Thyroid gland (tissue), 4 donors: ENCODE data around the gene MOGAT1. TPM values are rescaled to one million over a fixed set of nuclear protein-coding genes. Genes with fewer than 3 reads are reported as not detected.

Experiments
- DNase-seq, 2 donors: peaks; one replicate each; pipeline ENCODE4 v3.0.0-alpha.2; 2019
- H3K27ac ChIP-seq, 3 donors: fragments of 200-600 bp; sonication (generic); 1 replicate in 2 of 3; 2 replicates in 1 of 3; pipeline ENCODE4 v1.5.1; 2016 to 2019; ENCODE audit warnings: mild to moderate bottlenecking in 1 of 3, moderate library complexity in 1 of 3
- H3K27me3 ChIP-seq: fragments of 200-600 bp; sonication (generic); one replicate; pipeline ENCODE4 v1.5.1; 2019
- H3K36me3 ChIP-seq, 2 donors: fragments of 200-600 bp; sonication (generic); one replicate each; pipeline ENCODE4 v1.5.1; 2016 to 2019
- H3K4me1 ChIP-seq, 2 donors: fragments of 200-600 bp; sonication (generic); one replicate each; pipeline ENCODE4 v1.5.1; 2017 to 2019
- H3K4me3 ChIP-seq, 3 donors: fragments of 200-600 bp; sonication (generic); replicated peaks in 1 of 3; 1 replicate in 2 of 3; 2 replicates in 1 of 3; pipeline ENCODE4 v1.5.1; 2016; ENCODE audit warnings: mild to moderate bottlenecking in 1 of 3
- H3K9me3 ChIP-seq: fragments of 200-600 bp; sonication (generic); one replicate; pipeline ENCODE4 v1.5.1; 2017
- CTCF ChIP-seq, 6 experiments: fragments of 200-600 bp in 3 of 6; fragments of 450-650 bp in 3 of 6; sonication (generic) in 3 of 6; IDR thresholded peaks; one replicate each; pipeline ENCODE4 v1.5.1; 2016 to 2019; ENCODE audit warnings: antibody characterized with exemption in 6 of 6, mild to moderate bottlenecking in 2 of 6, inconsistent platforms in 1 of 6, moderate library complexity in 1 of 6
- POLR2A ChIP-seq, 2 donors: fragments of 450-650 bp; IDR thresholded peaks; one replicate each; pipeline ENCODE4 v1.6.1; 2017; ENCODE audit warnings: antibody characterized with exemption in 2 of 2, mild to moderate bottlenecking in 2 of 2, moderate library complexity in 1 of 2
- WGBS, 2 donors: methylation state at CpG; one replicate each; pipeline ENCODE4 v1.1.5; 2017; 5-methylcytosine and 5-hydroxymethylcytosine counted together
- intact Hi-C: fragments of 100-400 bp; cut with DNase I; formaldehyde crosslinking; loops from one replicate; pipeline ENCODE4 v1.15.1; 2023
- total RNA-seq, 4 donors: library from RNA; depleted of rRNA; stranded (reverse); fragments of >200 nt; gene quantifications; one replicate each; pipeline ENCODE4 v1.2.3, GENCODE V29; 2016

MOGAT1 gene
- total RNA-seq, 4 donors from 2014 or later = not detected

GRCh38 chr2:222756362-222756831, 84.9 kb downstream of the MOGAT1 start:
- intact Hi-C loops = no loop called here
- DNase-seq = no peak
- 72 to 78% methylated on average over 3 of the region's 3 CpGs for WGBS, 2 donors

GRCh38 chr2:222756951-222757650, 85.6 kb downstream of the MOGAT1 start:
- 73 to 80% methylated on average over 5 of the region's 5 CpGs for WGBS, 2 donors
- TF ChIP-seq CTCF (IDR thresholded peaks at IDR 0.05) (no peak), POLR2A (IDR thresholded peaks at IDR 0.05) (no peak)
- H3K27me3 ChIP-seq = no peaks in the 10 kb centered on the region
- no peak overlapping the region for H3K27ac ChIP-seq
- no peaks in the 10 kb centered on the region for H3K9me3 ChIP-seq
- intact Hi-C loops = no loop called here
- peaks cover 8 to 14% of the 10 kb centered on the region in 2 donors for H3K4me1 ChIP-seq
- DNase-seq = no peak
- no peaks in the 10 kb centered on the region for H3K36me3 ChIP-seq
- no peak overlapping the region for H3K4me3 ChIP-seq

More at GRCh38 chr2:222756362-222756831, 84.9 kb downstream of the MOGAT1 start:
- no peak overlapping the region for H3K4me3 ChIP-seq
- H3K27me3 ChIP-seq = no peaks in the 10 kb centered on the region
- H3K4me1 ChIP-seq = peaks cover 8 to 14% of the 10 kb centered on the region in 2 donors
- no peak overlapping the region for H3K27ac ChIP-seq
- H3K36me3 ChIP-seq = no peaks in the 10 kb centered on the region
- TF ChIP-seq POLR2A (IDR thresholded peaks at IDR 0.05) (no peak), CTCF (IDR thresholded peaks at IDR 0.05) (no peak)
- no peaks in the 10 kb centered on the region for H3K9me3 ChIP-seq

Other genes starting within 250 kb of the MOGAT1 start
- 10 to 100 TPM; 33.7 to 53.7 (median 46.6) TPM for gene SGPP2, start 247.1 kb upstream of the MOGAT1 start, total RNA-seq
- gene FARSB, start 15.6 kb upstream of the MOGAT1 start, total RNA-seq = 10 to 100 TPM; 12.9 to 16.0 (median 13.8) TPM
- 10 to 100 TPM; 62.0 to 85.8 (median 76.6) TPM for gene ACSL3, start 189.4 kb downstream of the MOGAT1 start, total RNA-seq